GM18520 (cell line): ENCODE data around the gene G6PC2.
"Not testable (repeated sequence)": the region's sequence is repeated elsewhere in the genome, so short reads cannot be mapped to it uniquely, and the experiment has no call there.

Source experiments
- ATAC-seq: cut with Tn5 transposase; IDR thresholded peaks from one replicate; pipeline ENCODE4 v1.9.1; 2021; ENCODE audit not compliant: unreplicated experiment

G6PC2 gene

DNA sequence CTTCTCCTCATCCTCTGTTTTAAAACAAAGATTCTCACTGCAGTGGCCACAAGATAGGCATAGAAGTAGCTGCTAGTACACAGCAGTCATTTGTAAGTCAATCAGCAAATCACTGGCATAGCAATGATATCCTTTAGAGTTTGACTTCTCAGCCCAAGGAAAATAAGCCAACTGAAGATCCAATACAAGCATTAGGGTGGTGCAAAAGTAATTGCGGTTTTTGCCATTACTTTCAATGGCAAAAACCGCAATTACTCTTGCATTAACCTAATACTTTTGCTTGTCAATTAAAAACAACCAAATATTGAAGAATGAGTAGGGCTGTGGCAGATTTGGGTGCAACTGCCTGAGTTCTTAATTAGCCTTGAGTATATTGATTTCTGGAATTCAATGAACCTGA is 2.8 kb downstream of the G6PC2 start:
- no peak for ATAC-seq

DNA sequence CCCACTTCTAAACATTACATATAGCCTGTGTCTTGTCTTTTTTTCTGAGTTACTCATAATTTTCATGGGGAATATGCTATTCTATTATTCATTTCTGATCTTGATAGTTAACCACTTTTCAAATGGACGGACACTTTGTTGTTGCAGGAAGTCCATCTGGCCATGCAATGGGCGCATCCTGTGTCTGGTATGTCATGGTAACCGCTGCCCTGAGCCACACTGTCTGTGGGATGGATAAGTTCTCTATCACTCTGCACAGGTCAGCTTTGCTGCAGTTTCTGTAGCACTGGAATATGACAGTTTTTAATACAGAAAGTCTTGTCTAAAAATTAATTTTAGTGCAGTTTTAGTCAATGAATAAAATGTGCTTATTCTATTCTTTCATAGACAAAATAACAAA is 3.3 kb downstream of the G6PC2 start:
- no peak for ATAC-seq

DNA sequence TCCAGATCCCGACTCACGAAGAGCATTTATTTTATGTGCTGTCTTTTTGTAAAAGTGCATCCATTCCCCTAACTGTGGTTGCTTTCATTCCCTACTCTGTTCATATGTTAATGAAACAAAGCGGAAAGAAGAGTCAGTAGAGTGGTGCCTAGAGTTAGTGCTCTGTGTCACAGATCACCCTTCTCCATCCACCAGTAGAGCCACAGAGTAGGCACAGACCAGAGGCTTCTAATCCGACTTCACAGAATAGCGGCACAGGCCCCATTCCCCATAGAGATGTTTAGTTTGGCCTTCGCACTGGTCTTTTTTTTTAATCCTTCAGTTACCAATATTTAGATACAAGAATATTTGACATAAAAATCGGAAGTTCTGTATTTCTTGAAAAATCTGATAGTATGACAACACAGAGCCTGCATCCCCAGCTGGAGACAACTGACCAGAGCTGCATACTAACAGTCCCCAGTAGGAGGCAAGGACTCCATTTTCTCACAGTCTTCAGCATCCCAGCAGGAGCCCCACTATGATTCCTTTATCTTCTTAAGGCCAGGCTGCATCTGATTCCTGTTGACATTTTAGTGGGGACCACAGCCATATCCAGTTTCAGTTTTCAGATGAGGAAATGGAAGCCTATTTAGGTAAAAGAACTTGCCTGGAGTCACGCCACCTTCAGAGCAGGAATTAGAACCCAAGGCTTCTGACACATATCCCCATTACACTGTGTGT is 7.0 kb downstream of the G6PC2 start:
- no peak for ATAC-seq

DNA sequence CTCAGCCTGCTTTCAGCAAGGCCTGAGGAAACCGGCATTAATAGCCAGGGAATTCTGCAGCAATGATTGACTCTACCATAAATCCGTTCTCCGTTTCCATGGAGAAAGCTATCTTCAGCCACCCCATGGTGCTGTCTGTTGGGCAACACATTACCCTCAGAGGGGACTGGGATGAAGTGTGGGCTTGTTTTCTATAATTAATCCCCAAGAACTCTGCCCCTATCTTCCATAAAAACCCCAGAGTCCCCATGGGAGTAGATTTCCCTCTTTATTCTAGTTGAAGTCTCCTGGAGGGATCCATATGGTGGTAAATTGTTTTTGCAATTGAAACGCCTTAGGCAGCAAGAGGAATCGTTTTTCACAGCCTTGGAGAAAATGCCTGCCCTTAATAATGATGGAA is 9.2 kb downstream of the G6PC2 start:
- ATAC-seq = no peak

DNA sequence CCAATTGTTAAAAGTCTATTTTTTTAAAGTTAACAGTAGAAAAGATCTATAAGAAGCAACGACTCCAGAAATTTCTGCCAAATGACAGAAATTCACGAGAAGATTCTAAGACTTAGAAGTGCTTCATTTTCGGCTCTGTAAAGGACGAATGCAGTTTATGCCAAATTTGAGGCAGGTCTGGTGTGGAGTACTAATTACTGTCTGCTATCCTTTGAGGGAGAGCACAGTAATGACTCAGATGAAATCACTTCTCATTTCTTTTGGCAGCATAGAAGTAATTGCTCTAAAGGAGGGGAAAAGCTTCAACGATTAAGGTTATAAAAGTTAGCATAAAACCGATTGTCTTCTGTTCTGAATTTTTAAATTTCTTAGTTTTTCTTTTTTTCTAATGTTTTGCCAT is 11.4 kb downstream of the G6PC2 start:
- ATAC-seq = no peak

DNA sequence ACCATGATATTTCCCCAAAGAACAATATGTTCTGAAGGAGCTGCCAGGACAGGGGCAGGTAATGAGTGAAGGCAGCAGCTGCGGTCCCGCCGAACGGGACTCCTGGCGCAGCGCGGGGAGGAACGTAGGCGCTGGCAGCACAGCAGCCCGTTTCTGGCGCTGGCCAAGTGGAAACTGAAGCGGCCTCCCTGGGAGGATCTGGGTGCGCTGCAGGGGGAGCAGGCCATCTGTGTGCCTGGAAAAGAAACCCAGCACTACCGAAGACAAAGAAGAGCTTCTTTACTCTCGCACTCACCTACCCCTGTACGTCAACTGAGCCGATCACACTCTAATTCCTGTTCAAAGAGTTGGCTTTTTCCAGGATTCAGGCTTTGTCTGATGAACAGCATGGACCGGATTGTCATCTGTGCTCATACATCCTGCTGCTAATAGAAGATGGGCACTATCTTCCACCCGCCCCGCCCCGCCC is 11.8 kb downstream of the G6PC2 start:
- no peak for ATAC-seq

DNA sequence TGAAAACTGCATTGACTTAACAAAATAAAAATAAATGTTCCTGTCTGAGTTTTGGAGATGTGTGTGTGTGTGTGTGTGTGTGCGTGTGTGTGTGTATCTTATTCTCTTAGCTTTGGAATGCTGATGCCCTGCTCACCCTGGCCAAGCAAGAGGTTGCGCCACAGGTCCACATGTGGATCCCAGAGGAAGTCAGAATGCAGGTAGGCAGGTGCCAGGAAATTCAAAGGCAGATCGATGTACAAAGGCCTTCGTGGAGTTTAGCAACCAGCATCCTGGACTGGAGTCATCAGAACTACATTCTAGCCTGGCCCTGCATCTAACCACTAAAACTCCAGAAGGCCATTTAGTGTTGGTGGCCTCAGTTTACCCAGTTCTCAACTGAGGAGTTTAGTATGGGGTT is 12.4 kb downstream of the G6PC2 start:
- no peak for ATAC-seq

DNA sequence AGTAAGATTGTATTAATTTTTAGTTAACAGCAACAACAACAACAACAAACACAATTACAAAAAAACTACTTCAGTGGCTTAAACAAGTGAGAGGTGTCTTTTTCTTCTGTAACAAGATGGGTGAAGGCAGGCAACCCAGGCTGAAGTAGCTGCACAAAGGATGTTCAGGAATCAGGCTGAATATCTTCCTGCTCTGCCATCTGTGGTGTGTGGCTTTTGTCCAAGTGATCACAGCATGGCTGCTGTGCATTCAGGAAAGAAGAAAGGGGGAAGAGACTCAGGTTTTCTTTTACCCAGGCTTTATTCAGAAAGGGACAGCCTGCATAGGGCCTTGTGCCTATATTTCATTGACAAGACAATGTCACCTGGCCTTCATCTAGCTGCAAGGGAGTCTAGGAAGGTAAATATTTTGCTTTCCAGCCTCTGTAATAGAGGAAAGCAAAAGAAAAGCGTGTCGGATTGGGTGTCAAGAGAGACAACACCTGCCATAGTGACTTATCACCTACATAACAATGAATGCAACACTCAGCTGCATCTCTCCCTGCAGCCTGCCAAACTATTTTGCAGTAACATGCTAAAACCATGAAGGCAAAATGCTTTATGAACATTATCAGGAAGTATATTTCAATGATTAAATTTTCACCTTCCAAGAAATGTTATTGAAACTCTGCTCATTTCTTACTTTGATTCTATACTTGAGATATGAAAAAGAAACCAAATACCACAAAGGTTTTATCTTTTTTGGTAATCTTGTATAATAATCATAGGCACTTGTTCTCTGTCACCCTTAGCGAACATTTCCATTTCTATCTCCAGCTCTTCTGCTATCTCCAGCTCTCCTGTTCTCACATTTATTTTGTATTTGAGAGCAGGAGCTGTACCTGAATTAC is 14.6 kb downstream of the G6PC2 start:
- ATAC-seq = no peak

DNA sequence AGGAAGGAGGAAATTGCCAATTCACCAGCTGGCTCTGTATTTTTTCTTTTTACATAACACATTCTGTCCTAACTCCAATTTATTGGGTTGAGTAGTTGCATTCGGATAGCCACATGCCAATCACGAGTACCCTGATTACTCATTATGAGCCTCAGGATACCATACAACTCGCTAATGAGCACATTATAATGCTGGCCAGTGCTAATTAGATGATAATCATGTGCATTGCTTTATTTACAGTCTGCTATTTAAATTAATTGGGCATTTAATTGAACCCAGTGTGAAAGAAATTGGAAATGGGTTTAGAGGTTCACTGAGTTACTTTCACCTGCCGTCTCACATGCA is 15.2 kb downstream of the G6PC2 start:
- no peak for ATAC-seq

DNA sequence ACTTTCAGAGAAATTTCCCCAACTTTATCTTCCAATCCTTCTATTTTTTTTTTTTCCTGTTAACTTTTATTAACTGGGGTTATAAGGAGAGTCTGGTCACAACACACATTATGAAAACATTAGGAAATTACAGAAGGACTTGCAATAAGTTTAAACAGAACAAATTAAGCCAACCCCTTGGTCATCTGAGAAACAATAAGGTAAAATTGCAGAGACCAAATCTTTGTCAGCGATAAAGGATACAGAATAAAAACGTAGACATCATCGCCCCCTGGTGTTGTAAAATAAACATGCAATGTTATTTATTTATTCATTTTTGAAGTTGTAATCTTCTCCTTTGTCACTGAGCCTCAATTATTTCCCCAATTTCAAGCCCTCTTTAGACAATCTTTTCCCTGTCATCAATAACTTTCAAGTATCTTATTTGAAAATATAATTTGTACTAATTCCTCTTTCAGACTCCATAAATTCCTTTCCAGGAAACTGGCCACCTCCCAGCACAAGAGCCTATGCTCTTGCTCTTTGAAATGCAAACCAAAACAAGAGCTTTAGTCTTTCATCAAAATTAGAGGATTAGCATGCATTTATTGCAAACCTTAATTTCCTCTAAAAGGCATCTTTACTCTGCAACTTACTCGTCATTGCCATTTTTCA is 19.5 kb downstream of the G6PC2 start:
- ATAC-seq = no peak

DNA sequence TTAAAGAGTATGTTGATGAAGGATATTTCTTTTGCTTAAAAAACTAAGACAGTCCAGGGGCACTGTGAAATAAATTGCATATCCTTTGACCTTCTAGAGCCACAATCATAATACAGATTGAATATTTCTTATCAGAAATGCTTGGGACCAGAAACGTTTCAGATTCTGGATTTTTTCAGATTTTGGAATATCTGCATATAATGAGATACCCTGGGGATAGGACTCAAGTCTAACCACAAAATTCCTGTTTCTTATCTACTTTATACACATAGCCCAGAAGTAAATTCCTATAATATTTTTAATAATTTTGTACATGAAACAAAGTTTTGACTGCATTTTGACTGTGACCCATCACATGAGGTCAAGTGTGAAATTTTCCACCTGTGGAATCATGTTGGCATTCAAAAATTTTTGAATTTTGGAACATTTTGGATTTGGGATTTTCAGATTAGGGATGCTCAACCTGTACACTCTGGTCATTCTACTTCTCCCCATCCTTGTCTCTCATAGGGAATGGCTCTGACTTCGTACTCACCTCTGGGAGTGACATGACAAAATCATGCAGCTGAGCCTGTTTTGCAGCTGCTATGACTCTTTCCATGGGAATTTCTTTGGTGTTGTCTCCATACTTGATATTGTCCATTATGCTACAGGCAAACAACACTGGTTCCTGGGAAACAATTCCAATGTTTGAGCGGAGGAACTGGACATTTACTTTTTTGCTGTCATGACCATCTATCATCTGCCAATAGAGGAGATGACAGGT is 25.7 kb downstream of the G6PC2 start:
- ATAC-seq = no peak

DNA sequence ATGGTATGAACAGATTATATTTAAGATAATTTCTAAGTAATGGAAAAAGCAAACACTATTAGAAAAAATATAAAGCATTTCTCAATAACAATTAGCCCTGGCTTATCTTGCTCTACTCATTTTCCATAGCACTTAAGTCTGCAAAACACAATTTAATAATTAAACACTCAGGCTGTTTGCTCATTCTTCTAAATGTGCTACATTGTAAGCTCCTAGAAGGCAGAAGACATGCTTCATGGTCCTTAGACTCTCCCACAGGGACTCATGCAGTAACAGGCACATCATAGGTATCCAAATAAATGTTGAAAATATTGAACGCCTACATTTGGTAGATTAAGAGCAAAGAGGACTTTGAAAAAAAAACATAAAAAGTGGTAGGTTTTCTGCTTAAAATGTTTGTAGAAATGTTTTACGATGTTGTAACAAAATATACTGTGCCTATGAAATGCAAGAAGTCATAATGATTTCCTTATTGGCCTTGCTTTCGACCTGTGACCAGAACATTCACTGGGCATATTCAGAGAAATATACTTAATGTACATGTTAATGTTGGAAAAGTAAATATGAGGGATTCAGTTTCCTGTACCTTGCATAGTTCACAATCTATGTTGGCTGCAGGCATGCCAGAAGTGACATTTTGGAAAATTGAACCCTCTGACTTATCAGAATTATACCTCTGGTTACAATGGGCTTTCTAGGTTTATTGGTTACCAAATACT is 27.2 kb downstream of the G6PC2 start:
- no peak for ATAC-seq

DNA sequence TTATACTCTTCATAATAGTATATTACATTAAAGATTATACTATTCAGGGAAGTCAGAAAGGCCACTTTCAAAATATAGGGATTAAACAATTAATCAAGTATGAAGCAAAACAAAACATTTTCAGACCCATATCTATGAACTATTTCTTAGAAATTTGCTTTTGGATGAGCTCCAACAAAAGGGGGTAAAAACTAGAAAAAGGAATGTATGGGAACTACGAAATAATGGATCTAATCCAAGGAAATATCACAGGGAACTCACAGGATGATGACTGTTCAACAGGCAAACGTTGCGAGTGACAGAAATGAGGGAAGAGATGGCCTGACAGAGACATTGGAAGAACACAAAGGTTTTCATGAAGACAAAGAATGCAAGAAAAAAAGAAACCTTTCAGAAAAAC is 27.9 kb downstream of the G6PC2 start:
- ATAC-seq = no peak

DNA sequence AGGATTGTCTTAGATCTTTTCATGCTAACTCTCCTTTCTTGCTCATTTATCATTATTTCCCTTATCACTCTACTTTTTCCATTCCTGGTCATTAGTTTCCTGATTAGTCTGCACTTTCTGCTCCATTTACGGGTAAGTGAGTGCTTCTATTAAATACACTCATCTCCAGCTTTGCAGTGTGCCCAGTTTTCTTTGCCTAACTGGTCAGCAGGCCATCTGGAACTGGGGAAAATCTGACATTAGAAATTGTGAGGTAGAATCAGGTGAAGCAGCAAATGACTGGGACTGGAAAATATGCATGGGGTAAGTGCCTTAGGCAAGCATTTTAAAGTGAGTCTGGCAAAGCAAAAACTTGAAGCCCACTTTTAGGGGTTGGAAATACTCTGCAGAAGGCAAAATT is 29.2 kb downstream of the G6PC2 start:
- ATAC-seq = no peak

DNA sequence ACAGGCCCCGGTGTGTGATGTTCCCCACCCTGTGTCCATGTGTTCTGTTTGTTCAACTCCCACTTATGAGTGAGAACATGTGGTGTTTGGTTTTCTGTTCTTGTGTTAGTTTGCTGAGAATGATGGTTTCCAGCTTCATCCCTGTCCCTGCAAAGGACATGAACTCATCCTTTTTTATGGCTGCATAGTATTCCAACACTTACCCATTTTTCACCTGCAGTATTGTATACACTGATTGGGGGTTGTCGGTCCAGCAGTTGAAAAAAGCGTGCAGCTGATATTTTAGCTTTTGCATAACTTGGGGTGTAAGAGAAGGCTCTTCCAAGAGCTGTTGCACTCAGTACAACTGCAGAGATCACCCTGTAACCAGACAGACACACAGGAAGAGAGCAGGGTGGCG is 31.1 kb downstream of the G6PC2 start:
- ATAC-seq = not testable (repeated sequence)

DNA sequence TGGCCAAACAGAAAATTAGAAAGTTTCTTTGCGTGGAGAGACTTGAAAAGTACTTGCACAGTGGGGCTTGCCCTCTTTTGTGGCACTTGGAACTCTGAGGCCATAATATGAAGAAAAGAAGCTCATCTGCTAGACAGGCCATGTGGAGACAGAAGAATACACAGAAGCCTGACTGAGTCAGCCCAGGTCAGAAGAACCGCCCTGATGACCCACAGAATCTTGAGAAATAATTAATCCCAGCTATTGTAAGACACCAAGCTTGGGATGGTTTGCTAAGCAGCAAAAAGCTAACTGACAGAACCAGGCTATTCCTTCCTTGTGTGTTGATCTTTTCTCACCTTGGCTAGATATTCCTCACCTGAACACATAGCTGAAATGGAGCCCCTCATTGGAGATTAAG is 33.7 kb downstream of the G6PC2 start:
- no peak for ATAC-seq

DNA sequence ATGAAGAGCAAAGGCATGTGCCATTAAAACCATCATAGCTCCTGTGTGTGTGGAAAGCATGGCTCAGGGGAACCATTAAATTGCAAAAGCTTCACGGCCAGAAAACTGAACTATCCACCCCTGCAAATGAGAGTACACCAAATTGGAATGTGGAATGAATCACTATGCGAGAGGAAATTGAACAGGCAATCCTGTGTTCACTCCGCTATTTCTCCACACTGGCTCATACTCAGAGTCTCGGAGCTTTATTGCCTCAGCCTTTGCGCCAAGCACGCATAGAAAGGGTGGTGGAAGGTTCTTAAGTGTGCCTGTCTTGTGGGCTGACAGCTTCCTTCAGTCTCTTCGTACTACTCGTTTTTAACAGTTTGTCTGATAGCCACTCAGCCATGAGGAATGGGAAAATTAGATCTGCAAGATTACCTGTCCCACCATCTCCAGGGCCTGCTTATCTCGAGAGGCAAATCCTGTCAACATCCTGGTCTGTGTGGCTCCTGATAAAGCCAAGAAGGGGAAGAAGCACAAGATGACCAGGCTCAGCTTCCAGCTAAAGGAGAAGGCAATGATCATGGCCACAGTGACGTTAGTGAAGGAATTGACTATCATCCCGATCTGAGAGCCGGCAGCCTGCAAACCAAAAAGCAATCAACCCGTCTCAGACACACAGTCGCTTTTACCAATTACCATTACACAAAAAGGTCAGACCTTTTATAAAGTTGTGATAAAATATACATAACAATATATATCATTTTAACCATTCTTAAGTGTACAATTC is 34.9 kb downstream of the G6PC2 start:
- ATAC-seq = no peak

DNA sequence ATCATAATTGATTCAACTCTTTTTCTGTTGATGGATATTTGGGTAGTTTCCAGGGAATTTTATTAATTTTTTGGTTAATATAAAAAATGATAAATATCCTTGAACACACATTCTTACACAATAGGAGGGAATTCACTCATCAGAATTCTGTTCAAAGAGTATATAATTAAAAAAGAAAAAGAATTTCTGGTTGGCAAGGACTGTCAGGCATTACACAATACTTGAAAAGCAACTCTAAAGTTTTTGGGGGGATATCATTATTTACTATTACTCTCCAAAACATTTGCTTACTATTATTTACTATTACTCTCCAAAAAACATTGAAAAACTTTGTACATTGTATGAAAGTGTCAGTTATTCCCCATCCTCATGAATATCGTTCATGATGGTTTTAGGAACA is 38.0 kb downstream of the G6PC2 start:
- no peak for ATAC-seq

DNA sequence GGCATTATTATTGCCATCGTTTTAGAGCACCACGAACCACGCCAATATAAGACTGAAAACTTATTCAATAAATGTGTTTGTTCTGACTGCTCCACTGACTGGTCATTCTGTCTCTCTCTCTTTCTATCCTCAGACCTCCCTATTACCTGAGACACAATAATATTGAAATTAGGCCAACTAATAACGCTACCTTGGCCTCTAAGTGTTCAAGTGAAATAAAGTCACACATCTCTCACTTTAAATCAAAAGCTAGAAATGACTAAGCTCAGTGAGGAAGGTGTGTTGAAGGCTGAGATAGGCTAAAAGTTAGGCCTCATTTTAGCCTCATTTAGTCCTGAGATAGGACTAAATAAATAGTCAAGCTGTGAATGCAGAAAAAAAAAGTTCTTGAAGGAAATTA is 38.8 kb downstream of the G6PC2 start:
- ATAC-seq = peak; percentile 82

DNA sequence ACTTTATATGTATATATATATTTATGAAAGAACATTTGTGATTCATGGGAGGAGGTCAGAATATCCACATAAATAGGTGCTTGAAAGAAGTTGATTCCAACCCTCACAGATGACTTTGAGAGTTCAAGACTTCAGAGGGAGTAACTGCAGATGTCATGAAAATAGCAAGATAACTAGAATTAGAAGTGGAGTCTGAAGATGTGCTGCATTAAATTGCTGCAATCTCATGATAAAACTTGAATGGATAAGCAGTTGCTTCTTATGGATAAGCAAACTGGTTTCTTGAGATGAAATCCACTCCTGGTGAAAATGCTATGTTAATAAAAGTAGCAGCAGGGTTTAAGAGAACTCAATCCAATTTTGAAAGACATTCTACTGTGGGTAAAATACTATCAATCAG is 40.2 kb downstream of the G6PC2 start:
- no peak for ATAC-seq
